Measurements from ENCODE around the gene AZIN2. TPM values are rescaled to one million over a fixed set of nuclear protein-coding genes. Genes with fewer than 3 reads are reported as not detected.

Gene AZIN2
- total and polyA plus RNA-seq, 12 donors: 2.3 to 18.9 (median 10.7) TPM

DNA sequence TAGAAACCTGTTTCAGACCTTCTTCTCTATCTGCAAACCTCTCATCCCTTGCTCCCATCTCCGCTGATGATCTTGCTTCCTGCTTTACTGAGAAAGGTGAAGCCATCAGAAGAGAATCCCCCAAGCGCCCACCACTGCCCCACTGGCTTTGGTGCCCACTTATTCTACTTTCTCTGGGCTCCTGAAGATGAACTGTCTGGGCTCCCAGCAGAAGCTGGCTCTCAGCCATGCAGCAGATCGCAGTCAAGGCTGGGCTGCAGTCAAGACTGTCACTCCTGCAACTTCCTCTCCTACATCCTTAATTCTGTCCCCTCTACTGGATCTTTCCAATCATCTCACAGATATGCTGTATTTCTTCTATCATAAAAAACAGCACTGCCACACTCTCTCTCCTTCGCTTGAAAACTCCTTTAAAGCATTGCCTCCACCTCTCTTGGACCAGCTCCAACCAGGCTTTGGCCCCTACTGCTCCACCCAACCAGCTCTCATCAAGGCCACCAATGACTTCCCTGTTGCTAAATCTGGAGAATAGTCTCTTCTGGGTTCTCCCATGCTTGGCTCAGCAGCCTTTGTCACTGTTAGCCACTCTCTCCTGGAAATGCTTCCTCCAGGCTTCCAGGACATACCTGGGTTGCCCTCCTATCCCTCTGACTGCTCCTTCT is 75.1 kb downstream of the AZIN2 start:
- Histone ChIP-seq H3K27ac (peak overlapping the region in 3 of 5 donors; percentile 6 to 26 (median 18)), H3K36me3 (replicated peaks in 1 of 2) (peaks cover 0 to 18% of the 10 kb centered on the region in 2 donors), H3K27me3 (no peaks in the 10 kb centered on the region), H3K4me1 (replicated peaks in 1 of 2) (peaks cover 11 to 20% of the 10 kb centered on the region in 2 donors), H3K4me3 (no peak overlapping the region), H3K9me3 (replicated peaks in 1 of 3) (no peaks in the 10 kb centered on the region)
- WGBS, 4 donors: 55 to 60% (median 59%) methylated on average over 4 of the region's 4 CpGs
- TF ChIP-seq, protein P1, sequence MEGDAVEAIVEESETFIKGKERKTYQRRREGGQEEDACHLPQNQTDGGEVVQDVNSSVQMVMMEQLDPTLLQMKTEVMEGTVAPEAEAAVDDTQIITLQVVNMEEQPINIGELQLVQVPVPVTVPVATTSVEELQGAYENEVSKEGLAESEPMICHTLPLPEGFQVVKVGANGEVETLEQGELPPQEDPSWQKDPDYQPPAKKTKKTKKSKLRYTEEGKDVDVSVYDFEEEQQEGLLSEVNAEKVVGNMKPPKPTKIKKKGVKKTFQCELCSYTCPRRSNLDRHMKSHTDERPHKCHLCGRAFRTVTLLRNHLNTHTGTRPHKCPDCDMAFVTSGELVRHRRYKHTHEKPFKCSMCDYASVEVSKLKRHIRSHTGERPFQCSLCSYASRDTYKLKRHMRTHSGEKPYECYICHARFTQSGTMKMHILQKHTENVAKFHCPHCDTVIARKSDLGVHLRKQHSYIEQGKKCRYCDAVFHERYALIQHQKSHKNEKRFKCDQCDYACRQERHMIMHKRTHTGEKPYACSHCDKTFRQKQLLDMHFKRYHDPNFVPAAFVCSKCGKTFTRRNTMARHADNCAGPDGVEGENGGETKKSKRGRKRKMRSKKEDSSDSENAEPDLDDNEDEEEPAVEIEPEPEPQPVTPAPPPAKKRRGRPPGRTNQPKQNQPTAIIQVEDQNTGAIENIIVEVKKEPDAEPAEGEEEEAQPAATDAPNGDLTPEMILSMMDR (IDR thresholded peaks at IDR 0.05): no peak
- no peak for TF ChIP-seq POLR2A (IDR thresholded peaks at IDR 0.05)
- peak in 6 of 7 donors; percentile 58 to 73 (median 70) for DNase-seq
- intact Hi-C loops (cut with DNase I): no loop called here

DNA sequence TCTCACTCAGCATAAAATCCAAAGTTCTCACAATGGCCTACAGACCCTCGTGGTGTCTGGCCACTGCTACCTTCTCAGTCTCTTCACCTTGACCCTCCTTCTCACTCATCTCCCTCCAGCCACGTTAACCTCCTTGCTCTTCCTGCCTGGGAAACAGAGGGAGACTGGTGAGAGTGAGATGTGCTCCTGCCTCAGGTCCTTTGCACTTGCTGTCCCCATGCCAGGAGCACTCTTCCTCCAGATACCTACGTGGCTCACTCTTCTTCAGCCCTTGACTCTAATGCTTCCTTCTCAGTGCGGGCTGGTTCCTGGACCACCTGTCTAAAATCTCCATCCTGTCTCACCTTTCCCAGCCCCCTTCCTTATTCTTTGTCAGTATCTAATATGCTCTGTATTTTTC is 76.2 kb downstream of the AZIN2 start:
- DNase-seq: no peak
- H3K36me3 ChIP-seq (replicated peaks in 1 of 2): peaks cover 0 to 12% of the 10 kb centered on the region in 2 donors
- H3K4me3 ChIP-seq: no peak overlapping the region
- H3K27me3 ChIP-seq: no peaks in the 10 kb centered on the region
- intact Hi-C loops (cut with DNase I): no loop called here
- no peaks in the 10 kb centered on the region for H3K9me3 ChIP-seq (replicated peaks in 1 of 3)
- H3K27ac ChIP-seq: no peak overlapping the region
- no peak for TF ChIP-seq POLR2A (IDR thresholded peaks at IDR 0.05)
- TF ChIP-seq, protein P1 (IDR thresholded peaks at IDR 0.05): no peak
- WGBS, 4 donors: 82 to 92% (median 87%) methylated on average over 4 of the region's 4 CpGs
- peaks cover 11 to 20% of the 10 kb centered on the region in 2 donors for H3K4me1 ChIP-seq (replicated peaks in 1 of 2)

DNA sequence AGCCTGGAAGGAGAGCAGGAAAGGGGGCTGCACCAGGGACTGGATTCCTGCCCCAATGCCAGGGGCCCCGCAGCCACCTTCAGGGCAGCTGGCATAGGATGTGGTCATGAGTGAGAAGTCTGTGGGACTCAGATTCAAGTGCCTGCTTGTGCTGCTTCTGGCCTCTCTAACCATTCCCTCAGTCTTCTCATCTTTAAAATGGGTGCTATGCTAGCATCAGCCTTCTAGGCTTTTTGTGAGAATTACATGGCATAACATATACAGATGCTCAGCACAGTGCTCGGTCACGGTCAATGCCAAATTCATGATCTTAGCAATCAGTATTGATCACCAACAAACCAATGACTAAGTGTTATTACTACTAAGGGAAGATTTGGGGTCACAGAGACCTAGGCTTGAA is 77.4 kb downstream of the AZIN2 start:
- Histone ChIP-seq H3K36me3 (replicated peaks in 1 of 2) (peaks cover 0 to 12% of the 10 kb centered on the region in 2 donors), H3K4me3 (no peak overlapping the region), H3K27me3 (no peaks in the 10 kb centered on the region), H3K4me1 (replicated peaks in 1 of 2) (peaks cover 11 to 15% of the 10 kb centered on the region in 2 donors), H3K9me3 (replicated peaks in 1 of 3) (no peaks in the 10 kb centered on the region), H3K27ac (no peak overlapping the region)
- WGBS, 4 donors: 92 to 100% (median 95%) methylated on average over 3 of the region's 3 CpGs
- TF ChIP-seq, protein P1 (IDR thresholded peaks at IDR 0.05): no peak
- TF ChIP-seq POLR2A (IDR thresholded peaks at IDR 0.05): no peak
- intact Hi-C loops (cut with DNase I): no loop called here
- DNase-seq: no peak

DNA sequence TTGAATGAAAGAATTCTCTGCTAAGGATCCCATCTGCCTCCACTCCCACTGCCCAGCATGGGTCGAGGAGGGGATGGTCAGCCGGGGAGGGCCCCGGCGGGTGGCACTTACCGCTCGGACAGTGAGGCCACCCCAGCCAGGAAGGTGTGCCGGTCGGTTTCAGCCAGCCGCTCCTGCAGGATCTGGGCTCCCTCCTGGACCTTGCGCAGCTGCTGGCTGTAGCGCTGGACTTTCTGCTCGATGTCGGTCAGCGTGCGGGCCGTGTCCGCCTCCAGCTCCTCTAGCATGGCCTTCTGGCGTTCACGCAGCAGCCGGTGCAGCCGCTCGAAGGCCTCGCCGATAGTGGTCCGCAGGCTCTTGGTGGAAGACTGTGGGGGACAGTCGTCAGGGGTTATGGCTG is 78.6 kb downstream of the AZIN2 start:
- H3K27me3 ChIP-seq: no peaks in the 10 kb centered on the region
- no peak overlapping the region for H3K4me3 ChIP-seq
- WGBS, 4 donors: 91 to 98% (median 96%) methylated on average over 7 to 26 of the region's 26 CpGs
- H3K9me3 ChIP-seq (replicated peaks in 1 of 3): no peaks in the 10 kb centered on the region
- no peak overlapping the region for H3K27ac ChIP-seq
- intact Hi-C loops (cut with DNase I): no loop called here
- peaks cover 11 to 13% of the 10 kb centered on the region in 2 donors for H3K4me1 ChIP-seq (replicated peaks in 1 of 2)
- DNase-seq: no peak
- H3K36me3 ChIP-seq (replicated peaks in 1 of 2): peaks cover 0 to 12% of the 10 kb centered on the region in 2 donors
- no peak for TF ChIP-seq POLR2A (IDR thresholded peaks at IDR 0.05)
- TF ChIP-seq, protein P1 (IDR thresholded peaks at IDR 0.05): no peak

Measured in adrenal gland (tissue), 12 donors.